Stimulated activated CD8-positive, alpha-beta memory T cell treated with anti-CD3 and anti-CD28 coated beads, Interleukin-12 subunit alpha, Interleukin-12 subunit beta, amount 100 ng/mL, for 4 hours (primary cell): ENCODE data around the gene ARRB2.
"Not testable (repeated sequence)": the region's sequence is repeated elsewhere in the genome, so short reads cannot be mapped to it uniquely, and the experiment has no call there.

Experiments used
- DNase-seq: peaks from one replicate; pipeline ENCODE4 v3.0.0-alpha.2; 2020; ENCODE audit warnings: low read depth

Gene ARRB2

DNA sequence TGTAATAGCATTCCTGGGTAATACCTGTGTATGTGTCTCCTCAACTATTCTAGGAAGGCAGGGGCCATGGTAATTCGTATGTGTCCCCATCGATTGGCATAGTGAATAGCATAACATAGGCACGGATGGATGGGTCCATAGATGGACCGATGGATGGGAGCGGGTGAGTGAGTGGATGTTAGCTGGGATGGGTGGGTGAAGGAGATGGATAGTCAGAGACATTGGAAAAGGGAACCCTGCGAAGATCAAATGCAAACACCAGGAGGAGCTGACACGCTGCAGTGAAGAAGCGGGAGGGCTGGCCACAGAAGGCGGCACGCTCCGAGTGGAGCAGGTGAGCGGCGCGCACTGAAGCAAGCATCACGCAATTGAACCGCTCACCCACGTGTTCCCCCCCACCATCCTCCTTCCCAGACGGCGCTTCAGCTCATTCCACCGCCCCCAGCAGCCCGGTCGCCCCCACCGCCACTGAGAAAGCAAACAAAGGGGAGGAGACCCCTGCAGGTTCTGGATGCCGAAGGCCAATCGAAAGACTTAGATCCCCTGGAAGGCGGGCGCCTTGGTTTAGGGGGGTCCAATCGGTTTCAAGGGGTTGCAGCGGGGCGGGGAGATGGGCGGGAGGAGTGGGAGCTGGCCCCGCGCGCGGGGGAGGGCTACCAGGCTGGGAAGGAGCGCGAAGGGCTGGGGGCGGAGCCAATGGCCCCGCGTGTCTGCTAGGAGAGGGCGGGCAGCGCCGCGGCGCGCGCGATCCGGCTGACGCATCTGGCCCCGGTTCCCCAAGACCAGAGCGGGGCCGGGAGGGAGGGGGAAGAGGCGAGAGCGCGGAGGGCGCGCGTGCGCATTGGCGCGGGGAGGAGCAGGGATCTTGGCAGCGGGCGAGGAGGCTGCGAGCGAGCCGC lies at the start of gene ARRB2:
Gene ARRB2, plus strand, starts transcription at position 839 of the 899 bp plus-strand sequence. CDS start 90 bp downstream, outside the sequence.
- peak; percentile 99 for DNase-seq

DNA sequence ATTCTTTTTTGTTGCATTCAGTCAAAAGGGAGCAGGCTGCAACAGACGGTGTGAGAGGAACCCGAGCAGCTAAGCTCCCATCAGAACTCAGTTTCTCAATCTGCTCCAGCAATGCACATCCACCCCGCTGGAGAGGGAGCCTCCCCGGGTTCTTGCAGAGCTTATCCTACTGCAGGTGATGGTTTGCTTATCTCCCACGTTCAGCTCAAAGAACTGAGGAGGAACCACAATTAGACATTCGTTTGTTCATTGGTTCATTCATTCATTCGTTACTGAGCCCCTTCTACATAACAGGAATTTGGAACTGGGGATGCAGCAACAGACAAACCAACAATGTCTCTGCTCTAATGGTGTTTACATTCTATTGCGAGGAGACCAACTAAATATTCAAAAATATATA lies 46.7 kb upstream of the ARRB2 start:
- DNase-seq = no peak

DNA sequence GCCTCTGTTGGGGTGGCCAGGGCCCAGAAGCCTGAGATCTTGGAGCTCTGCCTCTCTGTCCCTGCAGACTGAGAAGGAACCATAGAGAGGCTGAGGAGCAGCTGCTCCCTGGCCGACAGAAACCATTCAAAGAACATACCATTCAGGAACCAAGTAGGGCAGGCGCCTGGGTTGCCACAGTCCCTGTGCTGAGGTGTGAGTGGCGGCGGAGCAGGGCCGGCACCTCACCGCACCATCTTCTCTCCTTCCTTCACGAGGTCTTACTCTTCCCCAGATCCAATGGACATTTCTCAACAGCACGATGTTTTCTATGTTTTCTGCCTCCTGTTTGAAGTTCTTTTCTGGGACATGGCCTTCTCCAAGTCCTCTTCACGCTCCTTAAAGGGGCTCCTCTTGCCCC lies 46.2 kb upstream of the ARRB2 start:
- no peak for DNase-seq

DNA sequence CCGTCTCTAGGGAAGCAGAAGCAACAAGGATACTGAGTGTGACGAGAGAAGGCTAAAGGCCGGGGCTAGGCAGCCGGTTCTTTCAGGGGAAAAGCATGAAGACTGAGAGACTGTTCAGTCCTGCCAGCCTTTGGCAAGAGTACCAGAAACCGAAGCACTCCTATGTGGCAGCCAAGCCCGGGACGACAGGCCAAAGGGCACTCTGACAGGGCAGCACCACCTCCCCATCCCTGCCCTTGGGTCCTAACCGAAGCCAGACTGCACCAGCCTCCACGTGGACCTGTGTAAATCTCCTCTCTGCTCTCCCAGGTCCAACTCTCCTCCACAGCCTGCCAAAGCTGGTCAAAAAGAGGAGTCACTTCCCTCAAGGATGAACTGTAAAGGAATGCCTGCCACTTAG lies 45.4 kb upstream of the ARRB2 start:
- DNase-seq = no peak

DNA sequence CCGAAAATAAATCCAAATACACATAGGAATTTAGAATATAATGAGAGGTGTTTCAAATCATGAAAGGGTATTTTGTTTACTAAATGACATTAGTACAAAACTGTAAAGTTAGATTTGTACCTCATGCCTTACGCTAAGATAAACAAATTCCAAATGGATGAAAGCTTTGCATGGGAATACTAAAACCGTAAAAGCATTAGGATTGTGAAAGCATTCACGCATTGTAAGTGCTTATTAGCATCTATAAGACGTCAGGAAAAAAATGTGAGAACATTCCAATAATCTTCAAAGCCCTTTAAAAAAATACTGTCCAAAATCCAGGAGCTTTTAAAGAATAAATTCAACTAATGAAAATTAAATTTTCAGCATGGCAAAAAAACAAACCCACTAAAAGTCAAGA lies 44.1 kb upstream of the ARRB2 start:
- no peak for DNase-seq

DNA sequence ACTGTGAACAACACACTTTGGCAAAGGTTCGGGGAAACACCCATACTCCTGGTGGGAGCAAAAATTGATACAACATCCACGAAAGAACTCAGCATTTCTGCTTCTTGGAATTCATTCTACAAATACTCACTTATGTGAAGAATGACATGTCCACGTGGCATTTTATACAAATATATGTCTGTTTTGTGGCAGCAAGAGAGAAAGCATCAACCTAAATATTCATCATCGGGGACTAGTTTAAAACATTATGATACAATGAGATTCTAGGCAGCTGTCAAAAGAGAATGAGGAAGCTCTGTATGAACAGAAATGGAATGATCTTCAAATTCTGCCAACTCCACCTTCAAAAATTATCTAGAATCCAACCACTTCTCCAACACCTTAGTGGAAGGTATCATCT lies 43.3 kb upstream of the ARRB2 start:
- DNase-seq = no peak

DNA sequence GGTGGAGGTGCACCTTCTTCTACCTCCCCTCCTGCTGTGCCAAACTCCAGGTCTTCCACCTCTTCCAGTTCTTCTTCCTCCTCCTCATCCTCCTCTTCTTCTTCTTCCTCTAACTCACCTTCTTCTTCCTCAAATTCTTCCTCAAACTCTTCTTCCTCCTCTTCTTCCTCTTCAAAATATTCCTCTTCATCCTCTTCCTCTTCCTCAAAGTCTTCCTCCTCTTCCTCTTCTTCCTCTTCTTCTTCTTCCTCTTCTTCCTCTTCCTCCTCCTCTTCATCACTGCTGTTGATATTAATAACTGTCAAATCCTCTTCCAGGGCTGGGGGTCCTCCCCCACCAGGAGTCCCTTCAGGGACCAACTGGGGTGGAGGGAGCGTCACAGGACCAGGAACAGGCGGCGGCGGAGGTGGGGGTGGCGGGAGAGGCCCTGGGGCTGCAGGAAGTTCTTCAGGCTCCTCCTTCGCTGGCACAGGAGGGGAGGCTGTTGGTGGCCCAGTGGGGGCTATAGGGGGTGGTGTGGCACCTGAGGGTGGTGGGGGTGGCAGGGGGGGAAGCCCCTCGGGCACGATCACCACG lies 38.3 kb upstream of the ARRB2 start:
- DNase-seq = no peak

DNA sequence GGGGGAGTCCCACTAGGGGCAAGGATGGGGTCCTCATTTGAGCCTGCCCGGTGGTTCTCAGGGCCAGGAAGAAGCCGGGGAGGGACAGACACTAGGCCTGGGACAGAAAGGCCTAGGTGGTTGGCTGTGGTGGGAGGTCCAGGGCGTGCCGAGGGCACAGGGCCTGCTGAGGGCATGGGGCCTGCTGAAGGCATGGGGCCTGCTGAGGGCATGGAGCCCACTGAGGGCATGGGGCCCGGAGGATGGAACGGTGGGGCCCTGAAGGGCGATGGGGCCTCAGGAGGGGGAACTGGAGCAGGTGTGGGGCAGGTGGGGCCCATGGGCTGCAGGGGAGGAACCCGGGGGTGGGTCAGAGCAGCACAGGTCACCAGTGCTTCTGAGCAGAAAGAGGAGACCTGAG lies 37.7 kb upstream of the ARRB2 start:
- no peak for DNase-seq

DNA sequence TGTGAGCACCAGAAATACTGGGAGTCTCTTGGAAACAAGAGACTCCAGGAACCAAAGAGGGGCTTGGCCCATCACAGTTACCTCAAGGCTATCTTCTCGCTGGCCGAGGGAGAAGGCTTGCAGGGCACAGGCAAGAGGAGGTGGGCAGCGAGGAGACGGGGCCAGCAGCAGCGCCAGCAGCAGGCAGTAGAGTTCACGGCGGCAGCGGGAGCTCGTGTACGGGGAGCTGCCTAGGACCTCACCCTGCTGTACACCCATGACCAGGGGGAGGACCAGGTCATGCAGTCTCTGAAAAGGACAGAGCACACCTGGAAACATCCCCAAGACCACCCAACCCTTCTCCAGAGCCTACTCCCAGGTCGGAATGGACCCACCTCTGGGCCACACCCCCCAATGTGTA lies 37.3 kb upstream of the ARRB2 start:
- no peak for DNase-seq

DNA sequence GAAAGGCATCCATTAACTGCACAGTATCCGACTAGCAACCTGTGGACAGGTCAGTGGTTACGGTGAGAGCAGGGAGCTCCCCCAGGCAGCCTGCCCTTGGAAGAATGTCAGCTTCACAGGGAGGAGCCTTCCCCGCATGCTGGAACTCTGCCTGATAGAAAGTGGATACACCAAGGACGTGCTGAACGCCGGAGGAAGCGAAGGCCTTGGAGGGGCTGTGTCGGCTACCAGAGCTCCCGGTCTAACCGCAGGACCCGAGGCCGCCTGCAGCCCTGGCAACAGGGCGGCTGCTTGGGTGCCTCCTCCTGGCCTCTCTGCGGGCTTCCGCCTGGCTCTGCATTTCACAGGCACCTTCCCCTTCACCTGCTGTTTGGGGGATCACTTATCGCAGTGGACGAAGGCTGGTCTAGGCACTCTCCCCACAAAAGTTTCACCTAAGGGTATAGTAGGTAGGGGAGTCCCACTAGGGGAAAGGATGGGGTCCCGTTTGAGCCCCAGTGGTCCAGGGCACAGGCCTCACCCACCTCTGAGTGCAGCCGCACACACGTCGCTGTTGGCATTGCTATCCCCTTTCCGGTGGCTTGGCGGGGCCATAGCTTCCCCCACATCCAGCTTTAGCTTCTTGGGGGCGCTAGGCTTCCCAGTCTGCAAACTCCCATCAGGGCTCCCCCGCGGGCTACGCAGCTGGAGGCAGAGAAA lies 36.3 kb upstream of the ARRB2 start:
- no peak for DNase-seq

DNA sequence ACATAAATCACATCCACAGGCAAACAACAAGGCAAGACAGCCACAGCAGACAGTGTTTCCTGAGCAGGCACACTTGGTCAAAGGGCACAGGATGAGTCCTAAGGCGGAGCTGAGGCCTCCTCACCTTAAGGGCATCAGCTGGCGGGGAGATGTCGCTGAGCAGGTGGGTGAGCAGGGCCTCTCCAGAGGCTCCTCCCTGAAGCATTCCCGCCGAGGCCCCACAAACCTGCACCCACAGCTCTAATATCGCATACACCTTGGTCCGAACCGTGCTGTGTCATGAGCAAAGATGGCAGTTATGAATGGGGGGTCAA lies 35.8 kb upstream of the ARRB2 start:
- no peak for DNase-seq

DNA sequence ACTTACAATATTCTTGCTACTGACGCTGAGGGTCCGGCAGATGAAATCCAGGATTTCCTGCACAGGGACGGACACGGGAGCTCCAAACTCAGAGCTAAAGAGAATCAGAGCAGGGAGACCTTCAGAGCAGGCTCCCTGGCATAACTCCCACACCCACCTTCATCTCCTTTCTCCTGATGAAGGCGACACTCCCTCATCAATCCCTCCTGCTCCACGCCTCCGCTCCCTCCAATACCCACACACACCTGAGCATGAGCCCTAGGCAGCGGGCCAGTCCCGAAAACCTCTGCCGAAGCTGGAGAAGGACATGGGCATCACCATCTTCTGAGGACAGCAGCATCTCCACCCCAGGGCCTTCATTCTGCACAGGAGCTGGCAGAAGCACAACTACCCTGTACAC lies 34.6 kb upstream of the ARRB2 start:
- no peak for DNase-seq

DNA sequence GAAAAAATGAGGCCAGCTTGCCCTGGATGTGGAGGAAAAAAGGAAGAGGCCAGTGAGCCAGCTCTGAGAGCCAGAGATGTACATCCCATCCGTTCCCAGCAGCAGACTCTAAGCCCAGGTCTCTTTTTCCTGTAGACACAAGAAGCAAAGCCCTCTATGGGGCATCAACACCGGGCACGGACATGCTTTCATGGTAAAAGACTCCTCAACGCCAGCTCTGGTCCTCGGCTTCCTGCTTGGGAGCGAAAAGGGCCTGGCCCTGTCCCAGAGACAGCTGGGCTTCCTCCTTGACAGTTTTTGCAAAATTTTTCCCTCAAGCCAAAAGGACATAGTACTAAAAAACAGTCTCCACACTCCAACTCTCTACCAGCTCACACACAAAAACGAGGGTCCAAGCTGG lies 33.6 kb upstream of the ARRB2 start:
- DNase-seq = no peak

DNA sequence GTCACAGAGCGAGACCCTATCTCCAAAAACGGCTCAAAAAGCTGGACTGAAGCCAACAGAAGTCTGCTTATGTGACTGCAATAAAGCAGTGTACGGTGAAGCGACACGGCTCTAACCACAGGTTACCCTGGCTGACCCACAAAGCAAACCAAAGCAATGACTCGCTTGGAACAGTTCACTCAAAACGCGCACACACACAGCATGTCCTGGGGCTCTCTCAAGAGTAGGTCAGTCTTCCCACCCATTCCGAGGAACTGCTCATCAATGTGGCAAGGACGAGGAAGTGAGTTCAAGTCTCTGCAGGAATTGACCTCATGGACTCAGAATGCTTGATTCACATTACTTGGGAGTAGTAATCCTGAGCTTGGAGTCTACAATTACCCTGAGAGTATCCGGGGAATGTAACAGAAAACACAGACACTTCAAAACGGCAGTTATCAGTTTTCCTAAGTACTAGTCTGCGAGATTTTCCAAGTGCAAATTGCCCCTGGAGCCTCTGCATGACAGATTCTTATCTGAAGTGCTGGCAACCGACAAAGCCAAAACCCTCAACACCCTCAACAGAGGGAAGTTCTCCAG lies 31.9 kb upstream of the ARRB2 start:
- DNase-seq = no peak

DNA sequence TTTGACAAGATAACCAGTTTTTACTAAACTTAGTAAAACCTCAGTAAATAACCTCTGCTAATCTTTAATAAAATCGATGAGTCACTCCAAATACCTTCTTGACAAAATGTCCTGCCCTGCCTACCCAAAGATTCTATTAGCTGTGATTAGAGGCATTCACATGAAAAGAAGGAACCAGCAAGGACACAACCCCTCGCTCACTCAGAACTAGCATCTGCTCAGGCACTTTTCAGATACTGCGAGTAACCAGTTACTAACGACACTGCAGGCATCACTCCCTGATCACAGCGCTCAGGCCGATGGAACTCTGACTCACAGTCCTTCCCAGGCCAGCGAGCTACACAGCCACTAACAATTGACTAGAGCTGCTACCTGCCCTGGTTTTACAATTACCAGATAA lies 30.8 kb upstream of the ARRB2 start:
- DNase-seq = no peak

DNA sequence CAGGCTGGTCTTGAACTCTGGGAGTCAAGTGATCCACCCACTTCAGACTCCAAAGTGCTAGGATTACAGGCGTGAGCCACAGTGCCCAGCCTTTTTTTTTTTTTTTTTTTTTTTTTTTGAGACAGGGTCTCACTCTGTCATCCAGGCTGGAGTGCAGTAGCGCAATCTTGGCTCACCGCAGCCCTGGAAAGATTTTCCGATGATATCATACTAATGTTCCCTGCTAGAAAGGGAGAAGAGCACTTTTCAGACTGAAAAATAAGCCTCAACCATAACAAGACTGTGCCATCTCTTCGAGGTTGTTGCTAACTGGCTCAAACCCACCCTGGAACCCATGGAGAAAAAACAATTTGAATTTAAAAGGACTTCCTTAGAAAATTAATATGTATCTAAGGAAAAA lies 26.7 kb upstream of the ARRB2 start:
- DNase-seq = not testable (repeated sequence)

DNA sequence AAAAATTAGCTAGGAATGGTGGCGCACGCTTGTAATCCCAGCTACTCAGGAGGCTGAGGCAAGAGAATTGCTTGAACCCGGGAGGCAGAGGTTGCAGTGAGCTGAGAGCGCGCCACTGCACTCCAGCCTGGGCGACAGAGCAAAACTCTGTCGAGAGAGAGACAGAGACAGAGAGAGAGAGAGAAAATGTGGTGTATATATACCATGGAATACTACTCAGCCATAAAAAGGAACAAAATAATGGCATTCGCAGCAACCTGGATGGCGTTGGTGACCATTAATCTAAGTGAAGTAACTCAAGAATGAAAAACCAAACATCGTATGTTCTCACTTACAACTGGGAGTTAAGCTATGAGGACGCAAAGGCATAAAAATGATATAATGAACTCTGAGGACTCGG lies 20.6 kb upstream of the ARRB2 start:
- DNase-seq = not testable (repeated sequence)

DNA sequence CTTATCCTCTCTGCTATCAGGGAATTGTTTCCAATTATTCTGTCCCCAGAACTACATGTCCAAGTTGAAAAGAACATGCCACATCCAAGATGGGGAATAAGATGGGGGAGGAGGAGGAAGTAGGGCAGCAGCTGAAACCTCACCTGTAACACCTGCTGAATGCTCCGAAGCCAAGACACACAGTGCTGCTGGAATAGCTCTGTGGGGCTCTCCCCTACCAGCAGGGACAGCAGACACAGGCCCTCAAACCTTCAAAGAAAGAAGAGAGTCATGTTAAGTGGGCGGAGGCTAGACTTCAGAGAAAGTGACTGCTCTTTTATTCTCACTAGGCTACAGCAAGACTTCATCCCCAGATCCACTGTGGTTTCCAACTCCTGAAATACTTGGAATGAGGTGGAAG lies 19.7 kb upstream of the ARRB2 start:
- no peak for DNase-seq

DNA sequence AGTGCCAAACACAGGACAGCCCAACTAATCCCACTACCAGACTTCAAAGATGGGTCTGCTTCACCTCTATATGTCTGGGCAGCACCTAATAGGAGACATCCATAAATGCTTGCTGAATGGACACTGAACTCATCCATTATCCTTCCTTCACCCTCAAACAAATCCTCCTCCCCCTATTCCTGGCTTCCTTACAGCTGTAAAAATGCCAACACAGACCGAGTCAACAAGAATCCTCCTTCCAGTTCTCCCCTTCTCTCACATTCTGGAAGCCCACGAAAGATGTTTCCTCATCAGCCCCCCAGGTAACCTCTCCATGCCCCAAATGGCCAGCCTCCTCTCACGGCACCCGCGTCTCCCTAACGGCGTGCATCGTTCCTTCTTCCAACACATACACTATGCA lies 18.7 kb upstream of the ARRB2 start:
- no peak for DNase-seq

DNA sequence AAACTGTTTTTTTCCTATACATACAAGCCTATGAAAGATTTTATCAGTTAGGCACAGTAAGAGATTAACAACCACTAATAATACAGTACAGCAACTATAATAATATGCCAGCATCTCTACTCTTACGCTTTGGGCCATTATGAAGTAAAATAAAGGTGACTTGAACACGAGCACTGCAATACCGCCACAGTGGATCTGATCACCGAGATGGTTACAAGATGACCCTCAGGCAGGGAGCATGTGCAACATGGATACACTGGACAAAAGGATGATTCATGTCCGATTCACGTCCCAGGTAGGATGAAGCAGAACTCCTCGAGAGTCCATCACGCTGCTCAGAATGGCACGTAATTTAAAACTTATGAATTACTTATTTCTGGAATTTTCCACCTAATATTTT lies 17.0 kb upstream of the ARRB2 start:
- DNase-seq = no peak

DNA sequence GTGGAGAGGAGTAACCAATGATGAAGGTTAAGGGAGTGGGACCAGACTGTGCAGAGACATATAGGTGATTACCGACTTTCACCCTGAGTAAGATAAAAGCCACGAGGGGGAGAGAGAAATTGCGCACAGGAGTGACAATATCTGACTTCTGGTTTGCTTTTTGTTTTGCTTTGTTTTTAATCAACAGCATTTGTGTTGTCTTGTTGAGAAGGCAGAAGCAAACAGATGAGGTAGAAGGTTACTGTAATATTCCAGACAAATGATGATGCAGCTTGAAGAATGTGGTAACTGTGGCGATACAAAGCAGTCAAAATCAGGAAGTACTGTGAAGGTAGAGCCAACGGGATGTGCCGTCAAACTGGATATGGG lies 14.0 kb upstream of the ARRB2 start:
- no peak for DNase-seq

DNA sequence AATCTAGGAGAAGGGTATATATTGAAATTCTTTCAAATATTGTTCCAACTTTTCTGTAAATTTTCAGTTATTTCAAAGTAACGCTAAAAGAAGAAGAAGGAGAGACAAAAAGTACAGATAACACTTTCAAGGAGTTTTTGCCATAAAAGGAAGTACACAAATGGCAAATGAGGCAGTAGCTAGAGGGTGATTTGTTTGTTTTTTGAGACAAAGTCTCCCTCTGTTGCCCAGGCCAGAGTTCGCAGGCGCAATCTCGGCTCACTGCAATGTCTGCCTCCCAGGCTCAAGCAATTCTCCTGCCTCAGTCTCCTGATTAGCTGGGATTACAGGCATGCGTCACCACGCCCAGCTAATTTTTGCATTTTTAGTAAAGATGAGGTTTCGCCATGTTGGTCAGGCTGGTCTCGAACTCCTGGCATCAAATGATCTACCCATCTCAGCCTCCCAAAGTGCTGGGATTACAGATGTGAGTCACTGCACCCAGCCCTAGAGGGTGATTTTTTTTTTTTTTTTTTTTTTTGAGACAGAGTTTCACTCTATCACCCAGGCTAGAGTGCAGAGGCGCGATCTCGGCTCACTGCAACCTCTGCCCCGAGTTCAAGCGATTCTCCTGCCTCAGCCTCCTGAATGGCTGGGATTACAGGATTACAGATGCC lies 10.9 kb upstream of the ARRB2 start:
- DNase-seq = not testable (repeated sequence)

DNA sequence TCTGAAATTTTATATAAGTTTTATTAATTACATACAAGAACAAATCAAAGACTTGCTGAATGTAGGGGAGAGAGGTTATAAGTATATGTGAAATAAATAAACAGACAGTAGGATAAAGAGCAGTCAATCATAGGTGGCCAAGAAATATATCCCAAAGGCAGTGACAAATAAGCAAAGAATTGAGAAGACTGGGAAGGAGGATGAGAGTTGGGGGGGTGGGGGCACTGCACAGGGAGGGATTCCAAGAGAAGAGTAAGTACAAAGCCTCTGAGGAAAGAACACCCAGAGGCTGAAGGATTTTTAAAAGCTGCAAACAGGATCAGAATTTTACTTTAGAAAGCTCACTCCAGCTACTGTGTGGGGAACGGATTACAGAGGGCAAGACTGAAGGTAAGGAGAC lies 9.3 kb upstream of the ARRB2 start:
- DNase-seq = no peak
